HUDEP-2 (cell line): ENCODE results near the gene MAP2K5.

Experiments used
- DNase-seq, 76 experiments: peaks; one replicate each; lab custom pipeline; 2025; ENCODE audit not compliant: unreplicated experiment in 76 of 76; lab: John Stamatoyannopoulos, UW

Gene MAP2K5

GRCh38 chr15:67775998-67776397, 233.5 kb downstream of the MAP2K5 start:
- DNase-seq: no peak

- DNase-seq: no peak
Measured at GRCh38 chr15:67776600-67776999, 234.1 kb downstream of the MAP2K5 start.

- DNase-seq: no peak
Measured at GRCh38 chr15:67777071-67777470, 234.6 kb downstream of the MAP2K5 start.

GRCh38 chr15:67777773-67778172, 235.3 kb downstream of the MAP2K5 start:
- DNase-seq: no peak

GRCh38 chr15:67778968-67779548, 236.6 kb downstream of the MAP2K5 start:
- no peak for DNase-seq

GRCh38 chr15:67779549-67780111, 237.1 kb downstream of the MAP2K5 start:
- DNase-seq: peak in 10 of 76 experiments; percentile 7 to 30 (median 11)

- no peak for DNase-seq
Measured at GRCh38 chr15:67781061-67781460, 238.6 kb downstream of the MAP2K5 start.

- DNase-seq: no peak
Measured at GRCh38 chr15:67781907-67782690, 239.6 kb downstream of the MAP2K5 start.

GRCh38 chr15:67782691-67782991, 240.1 kb downstream of the MAP2K5 start:
- DNase-seq: no peak

- DNase-seq: no peak
Measured at GRCh38 chr15:67783303-67783702, 240.8 kb downstream of the MAP2K5 start.

- DNase-seq: peak in 2 of 76 experiments; percentile 1 to 9
Measured at GRCh38 chr15:67784090-67784781, 241.7 kb downstream of the MAP2K5 start.

GRCh38 chr15:67784856-67785430, 242.4 kb downstream of the MAP2K5 start:
- no peak for DNase-seq

- no peak for DNase-seq
Measured at GRCh38 chr15:67785431-67785830, 242.9 kb downstream of the MAP2K5 start.

GRCh38 chr15:67786646-67787045, 244.1 kb downstream of the MAP2K5 start:
- DNase-seq: no peak

- DNase-seq: no peak
Measured at GRCh38 chr15:67788986-67789385, 246.5 kb downstream of the MAP2K5 start.

GRCh38 chr15:67790610-67791319, 248.3 kb downstream of the MAP2K5 start:
- no peak for DNase-seq

- no peak for DNase-seq
Measured at GRCh38 chr15:67792250-67792942, 249.9 kb downstream of the MAP2K5 start.

- DNase-seq: peak in 27 of 76 experiments; percentile 4 to 53 (median 16)
Measured at GRCh38 chr15:67794832-67795574, 252.5 kb downstream of the MAP2K5 start.
